GM12878 (cell line): ENCODE data around the gene ECPAS. TPM values are rescaled to one million over a fixed set of nuclear protein-coding genes. Genes with fewer than 3 reads are reported as not detected.
A peak's percentile ranks its signal among the peaks of the same experiment; 100 is the strongest.

Experiments used
- ATAC-seq: fragments of 200-7000 bp; cut with Tn5 transposase; 3 replicates; pipeline ENCODE4 v1.9.1; 2020; ENCODE audit warnings: mild to moderate bottlenecking, moderate library complexity
- BruUV-seq: library from RNA; stranded (reverse); fragments of 400-500 nt; replicated peaks from 2 replicates; lab custom pipeline; 2021; lab: Mats Ljungman, UMichigan
- CTCF ChIA-PET: fragments of 300-600 bp; sonication (Branson Sonifier 250); formaldehyde crosslinking; extraction: SDS; loops from one replicate; lab custom pipeline; 2021; ENCODE audit warnings: inconsistent platforms; lab: Yijun Ruan, JAX
- POLR2A ChIA-PET: fragments of 350-600 bp; formaldehyde crosslinking; extraction: SDS; loops from one replicate; lab custom pipeline; 2021; ENCODE audit warnings: inconsistent platforms; lab: Charles Lee
- RAD21 ChIA-PET: fragments of 300-600 bp; sonication (Branson Sonifier 250); formaldehyde crosslinking; loops from one replicate; lab custom pipeline; 2023; ENCODE audit warnings: antibody characterized with exemption; ENCODE audit not compliant: unreplicated experiment; lab: Charles Lee
- SMC1A ChIA-PET: fragments of 300-600 bp; sonication (Branson Sonifier 250); formaldehyde crosslinking; loops from one replicate; lab custom pipeline; 2023; ENCODE audit not compliant: unreplicated experiment, uncharacterized antibody; lab: Charles Lee
- DNase-seq: peaks from one replicate; pipeline ENCODE4 v3.0.0-alpha.2; 2011; ENCODE audit warnings: low read depth, low spot score
- FAIRE-seq: peaks from 3 replicates; lab custom pipeline; 2011; peaks lifted over from hg19 to GRCh38; lab: Jason Lieb, UNC
- H2AFZ ChIP-seq: 2 replicates; pipeline ENCODE4 v1.6.0; 2011; ENCODE audit warnings: low read depth, low read length, control low read depth; ENCODE audit not compliant: control insufficient read depth
- H3K27ac ChIP-seq: 2 replicates; pipeline ENCODE4 v1.5.1; 2011; ENCODE audit warnings: control low read depth; ENCODE audit not compliant: control insufficient read depth, insufficient read depth
- H3K27me3 ChIP-seq, 2 experiments: replicated peaks in 1 of 2; 2 replicates each; pipeline versions ENCODE4 v1.6.0 to v1.6.1; 2011; ENCODE audit warnings: low read length in 1 of 2; ENCODE audit not compliant: control insufficient read depth in 2 of 2, insufficient read depth in 2 of 2
- H3K36me3 ChIP-seq, 2 experiments: 2 replicates each; pipeline ENCODE4 v1.5.1; 2011; ENCODE audit warnings: low read length in 1 of 2; ENCODE audit not compliant: control insufficient read depth in 2 of 2, insufficient read depth in 2 of 2
- H3K4me1 ChIP-seq: 2 replicates; pipeline ENCODE4 v1.6.1; 2011; ENCODE audit warnings: mild to moderate bottlenecking, low read length, moderate library complexity, mixed read lengths; ENCODE audit not compliant: control insufficient read depth, insufficient read depth
- H3K4me2 ChIP-seq: 2 replicates; pipeline ENCODE4 v1.6.0; 2011; ENCODE audit warnings: control low read depth; ENCODE audit not compliant: control insufficient read depth, insufficient read depth
- H3K4me3 ChIP-seq: fragments of 200-600 bp; sonication (generic); 2 replicates; pipeline ENCODE4 v1.5.1; 2016
- H3K79me2 ChIP-seq: 2 replicates; pipeline ENCODE4 v1.6.0; 2011; ENCODE audit warnings: low read length; ENCODE audit not compliant: control insufficient read depth, insufficient read depth
- H3K9ac ChIP-seq: 2 replicates; pipeline ENCODE4 v1.8.0; 2011; ENCODE audit warnings: low read length, control low read depth, mixed read lengths; ENCODE audit not compliant: control insufficient read depth, insufficient read depth
- H3K9me3 ChIP-seq: replicated peaks from 3 replicates; pipeline ENCODE4 v1.5.1; 2011; ENCODE audit warnings: mild to moderate bottlenecking, low read length; ENCODE audit not compliant: control insufficient read depth, insufficient read depth
- H4K20me1 ChIP-seq: 2 replicates; pipeline ENCODE4 v1.6.0; 2011; ENCODE audit not compliant: control insufficient read depth, insufficient read depth
- CHD4 ChIP-seq: fragments of 200-600 bp; sonication (generic); IDR thresholded peaks from 2 replicates; pipeline ENCODE4 v1.6.1; 2016; ENCODE audit warnings: mild to moderate bottlenecking
- JUND ChIP-seq: IDR thresholded peaks from 2 replicates; pipeline ENCODE4 v1.6.1; 2012; ENCODE audit warnings: low read depth, mild to moderate bottlenecking, low read length, improper control_type of control experiment, moderate library complexity
- MYB ChIP-seq: fragments of 150-350 bp; IDR thresholded peaks from 2 replicates; pipeline ENCODE4 v1.6.1; 2014; ENCODE audit warnings: mild to moderate bottlenecking, low read depth, low read length, borderline replicate concordance
- PBX3 ChIP-seq: IDR thresholded peaks from 2 replicates; pipeline ENCODE4 v1.6.1; 2011; ENCODE audit warnings: mild to moderate bottlenecking, low read depth, low read length, moderate library complexity; ENCODE audit not compliant: insufficient replicate concordance
- RAD21 ChIP-seq: IDR thresholded peaks from 2 replicates; pipeline ENCODE4 v1.6.1; 2011; ENCODE audit warnings: mild to moderate bottlenecking, low read depth, low read length, moderate library complexity; ENCODE audit not compliant: insufficient read depth
- STAT3 ChIP-seq: IDR thresholded peaks from 2 replicates; pipeline ENCODE4 v1.6.1; 2011; ENCODE audit warnings: low read depth, low read length, improper control_type of control experiment
- SUZ12 ChIP-seq: fragments of 200-600 bp; sonication (generic); IDR thresholded peaks from one replicate; pipeline ENCODE4 v1.6.1; 2018; ENCODE audit warnings: antibody characterized with exemption, mild to moderate bottlenecking; ENCODE audit not compliant: unreplicated experiment
- TCF12 ChIP-seq: IDR thresholded peaks from 2 replicates; pipeline ENCODE4 v1.6.1; 2011; ENCODE audit warnings: low read depth, mild to moderate bottlenecking, low read length
- ZZZ3 ChIP-seq: IDR thresholded peaks from 2 replicates; pipeline ENCODE4 v1.6.1; 2011; ENCODE audit warnings: low read depth; ENCODE audit not compliant: control insufficient read depth, insufficient read length
- WGBS: methylation state at CpG from one replicate; pipeline ENCODE4 v1.1.6; 2016; ENCODE audit warnings: low lambda C conversion rate; ENCODE audit not compliant: insufficient replicate concordance, insufficient coverage; ENCODE audit errors: missing lambda C conversion rate; 5-methylcytosine and 5-hydroxymethylcytosine counted together
- in situ Hi-C: fragments of 300-500 bp; cut with MboI; formaldehyde crosslinking; loops from 9 replicates; pipeline ENCODE4 v1.14.3; 2018; ENCODE audit warnings: mixed read lengths
- intact Hi-C: fragments of 100-400 bp; cut with micrococcal nuclease; formaldehyde crosslinking; loops from one replicate; pipeline ENCODE4 v1.14.2; 2022; ENCODE audit not compliant: unreplicated experiment
- polyA plus RNA-seq, 11 experiments: library from polyadenylated mRNA; depleted of rRNA in 4 of 11; unstranded in 6 of 11; stranded (reverse) in 5 of 11; fragments of >200 nt; fragmentation: Nextera tagmentation in 4 of 11; fragmentation: Illumina TruSeq in 1 of 11; extraction: Ambion mirVana in 4 of 11; extraction: Trizol in 1 of 11; gene quantifications; 1 replicate in 1 of 11; 2 replicates in 10 of 11; pipeline versions ENCODE4 v1.2.1 to v1.2.3, GENCODE V29; 2011 to 2016; ENCODE audit warnings: inconsistent platforms in 2 of 11, missing spikeins in 2 of 11, low read depth in 1 of 11
- total RNA-seq, 4 experiments: library from RNA; depleted of rRNA in 3 of 4; stranded (reverse); fragments of >200 nt in 3 of 4; fragmentation: Illumina TruSeq in 1 of 4; extraction: Trizol in 1 of 4; gene quantifications; 2 replicates each; pipeline versions ENCODE4 v1.2.1 to v1.2.3, GENCODE V29; 2013 to 2021
- TF ChIP-seq, protein P1 (sequence below): fragments of 450-650 bp; IDR thresholded peaks from 2 replicates; pipeline ENCODE4 v1.6.1; 2016; ENCODE audit warnings: mild to moderate bottlenecking

ECPAS gene
- total and polyA plus RNA-seq, 10 of the 15 experiments (the other 5 are each of a cell fraction or from before 2014, with no cell fraction given), result 11.2 to 69.8 (median 50.1) TPM

DNA sequence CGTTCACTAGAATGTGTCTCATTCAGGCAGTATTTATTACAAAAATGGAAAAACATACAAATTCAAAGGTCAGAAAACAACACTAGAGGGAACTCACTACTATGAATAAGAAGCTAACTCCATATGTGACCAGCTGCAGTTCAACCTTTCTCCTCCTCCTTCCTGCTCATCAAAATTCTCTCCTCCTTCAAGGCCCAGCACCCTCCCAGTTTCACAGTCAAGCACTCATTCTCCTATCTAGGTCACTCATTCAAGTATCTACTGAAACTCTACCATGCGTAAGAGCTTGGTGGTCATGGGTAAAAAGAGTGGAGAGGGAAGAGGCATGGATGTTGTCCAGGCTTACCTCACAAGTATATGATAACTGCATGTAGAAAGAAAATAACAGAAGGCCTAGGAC is 27.7 kb downstream of the ECPAS start:
- H3K4me1 ChIP-seq, result 0 out of 2 replicates have a peak, but pooled peaks cover 5% of the 10 kb centered on the region
- in situ Hi-C loops (no loop called here), intact Hi-C loops (no loop called here)
- WGBS, result 35% methylated on average over 2 of the region's 2 CpGs
- H3K79me2 ChIP-seq, result peaks cover 86% of the 10 kb centered on the region
- TF ChIP-seq, protein P1, sequence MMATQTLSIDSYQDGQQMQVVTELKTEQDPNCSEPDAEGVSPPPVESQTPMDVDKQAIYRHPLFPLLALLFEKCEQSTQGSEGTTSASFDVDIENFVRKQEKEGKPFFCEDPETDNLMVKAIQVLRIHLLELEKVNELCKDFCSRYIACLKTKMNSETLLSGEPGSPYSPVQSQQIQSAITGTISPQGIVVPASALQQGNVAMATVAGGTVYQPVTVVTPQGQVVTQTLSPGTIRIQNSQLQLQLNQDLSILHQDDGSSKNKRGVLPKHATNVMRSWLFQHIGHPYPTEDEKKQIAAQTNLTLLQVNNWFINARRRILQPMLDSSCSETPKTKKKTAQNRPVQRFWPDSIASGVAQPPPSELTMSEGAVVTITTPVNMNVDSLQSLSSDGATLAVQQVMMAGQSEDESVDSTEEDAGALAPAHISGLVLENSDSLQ, result 0 out of 2 replicates have a peak, but pooled peaks have one; percentile 18
- no peak for TF ChIP-seq RAD21
- no TSS peak for BruUV-seq
- no peak overlapping the region for H3K9ac ChIP-seq
- ChIA-PET POLR2A (no interaction called here), SMC1A (interaction anchor here (0.8 to 1.5 kb wide), 3 partner anchors 10 to 219 kb away, joined by 3 read pairs; no protein-coding TSS in a partner anchor), CTCF (interaction anchor here (1.0 to 1.5 kb wide), 2 partner anchors 10 to 165 kb away, joined by 3 to 4 read pairs; no protein-coding TSS in a partner anchor), RAD21 (interaction anchor here (1.0 kb wide), 2 partner anchors 12 to 165 kb away, joined by 4 to 5 read pairs; no protein-coding TSS in a partner anchor)
- no peaks in the 10 kb centered on the region for H3K27me3 ChIP-seq
- no peak overlapping the region for H3K4me3 ChIP-seq
- H2AFZ ChIP-seq, result no peak overlapping the region
- no peak overlapping the region for H3K4me2 ChIP-seq
- H4K20me1 ChIP-seq, result peaks cover 3% of the 10 kb centered on the region; the same call in 1 of the 2 replicates
- H3K36me3 ChIP-seq, result no peaks in the 10 kb centered on the region; a peak in 1 of 4 replicates
- DNase-seq, result no peak
- peaks cover under 1% of the 10 kb centered on the region for H3K9me3 ChIP-seq
- peak; percentile 65 for ATAC-seq
- FAIRE-seq, result no peak
- no peak overlapping the region for H3K27ac ChIP-seq

- in situ Hi-C loops, result no loop called here
- no peak overlapping the region for H3K4me2 ChIP-seq
- SMC1A ChIA-PET, result interaction anchor here (1.5 kb wide), 1 partner anchor 11 kb away, joined by 3 read pairs; no protein-coding TSS in a partner anchor
These were observed 28.5 kb downstream of the ECPAS start for GRCh38 chr9:111455638-111456037.

More at GRCh38 chr9:111455638-111456037, 28.5 kb downstream of the ECPAS start:
- Histone ChIP-seq H3K36me3 (peaks cover 0 to 5% of the 10 kb centered on the region in 2 experiments; a peak in 1 of 4 replicates), H3K4me3 (no peak overlapping the region), H3K27me3 (no peaks in the 10 kb centered on the region), H2AFZ (no peak overlapping the region), H3K9me3 (no peaks in the 10 kb centered on the region), H3K9ac (no peak overlapping the region), H4K20me1 (peaks cover 3% of the 10 kb centered on the region; the same call in 1 of the 2 replicates), H3K27ac (no peak overlapping the region), H3K79me2 (peaks cover 77% of the 10 kb centered on the region), H3K4me1 (0 out of 2 replicates have a peak, but pooled peaks cover 5% of the 10 kb centered on the region)
- ChIA-PET POLR2A (no interaction called here), CTCF (no interaction called here), RAD21 (no interaction called here)
- FAIRE-seq (no peak), DNase-seq (no peak), ATAC-seq (no peak)
- no peak for TF ChIP-seq JUND
- TF ChIP-seq STAT3, result no peak
- no peak for TF ChIP-seq ZZZ3
- no peak for TF ChIP-seq MYB
- TF ChIP-seq TCF12, result no peak
- TF ChIP-seq SUZ12, result no peak
- TF ChIP-seq PBX3, result no peak
- TF ChIP-seq CHD4, result no peak
- intact Hi-C loops, result no loop called here
- 97% methylated on average over 2 of the region's 2 CpGs for WGBS
- BruUV-seq, result no TSS peak
